Glomerular visceral epithelial cell (primary cell): ENCODE results near the gene LPCAT2.

Experiments
- DNase-seq: peaks from one replicate; pipeline ENCODE4 v3.0.0-alpha.2; 2016; ENCODE audit errors: extremely low spot score

The LPCAT2 gene

DNA sequence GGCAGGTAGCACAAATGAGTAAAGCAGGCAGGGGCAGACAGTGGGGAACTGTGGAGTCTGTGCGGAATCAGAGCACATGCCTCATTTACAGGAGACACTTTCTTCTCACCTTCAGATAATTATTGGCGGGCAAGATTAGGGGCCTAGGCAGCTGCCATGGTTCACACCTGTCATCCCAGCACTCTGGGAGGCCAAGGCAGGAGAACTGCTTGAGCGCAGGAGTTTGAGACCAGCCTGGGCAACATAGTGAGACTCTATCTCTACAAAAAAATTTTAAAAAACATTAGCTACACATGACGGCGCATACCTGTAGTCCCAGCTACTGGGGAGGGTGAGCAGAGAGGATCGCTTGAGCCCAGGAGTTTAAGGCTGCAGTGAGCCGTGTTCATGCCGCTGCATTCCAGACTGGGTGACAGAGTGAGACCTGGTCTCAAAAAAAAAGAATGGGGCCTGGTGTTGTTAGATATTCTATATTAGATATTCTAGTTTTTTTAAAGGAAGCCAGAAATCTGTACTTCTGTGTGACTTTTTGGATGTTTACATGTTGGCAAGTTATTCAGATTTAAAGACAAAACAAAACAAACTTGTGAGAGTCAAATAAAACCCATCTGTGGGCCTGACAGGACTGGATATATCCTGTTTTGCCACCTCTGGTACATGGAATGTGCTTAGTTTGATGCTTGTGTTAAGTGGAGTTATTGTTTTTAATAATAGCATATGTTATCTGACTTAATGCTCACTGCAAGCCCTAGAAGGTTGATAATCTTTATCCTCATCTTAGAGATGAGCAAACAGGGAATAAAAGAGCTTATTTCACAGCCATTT, 4.9 kb upstream of the LPCAT2 start:
- DNase-seq, result no peak

DNA sequence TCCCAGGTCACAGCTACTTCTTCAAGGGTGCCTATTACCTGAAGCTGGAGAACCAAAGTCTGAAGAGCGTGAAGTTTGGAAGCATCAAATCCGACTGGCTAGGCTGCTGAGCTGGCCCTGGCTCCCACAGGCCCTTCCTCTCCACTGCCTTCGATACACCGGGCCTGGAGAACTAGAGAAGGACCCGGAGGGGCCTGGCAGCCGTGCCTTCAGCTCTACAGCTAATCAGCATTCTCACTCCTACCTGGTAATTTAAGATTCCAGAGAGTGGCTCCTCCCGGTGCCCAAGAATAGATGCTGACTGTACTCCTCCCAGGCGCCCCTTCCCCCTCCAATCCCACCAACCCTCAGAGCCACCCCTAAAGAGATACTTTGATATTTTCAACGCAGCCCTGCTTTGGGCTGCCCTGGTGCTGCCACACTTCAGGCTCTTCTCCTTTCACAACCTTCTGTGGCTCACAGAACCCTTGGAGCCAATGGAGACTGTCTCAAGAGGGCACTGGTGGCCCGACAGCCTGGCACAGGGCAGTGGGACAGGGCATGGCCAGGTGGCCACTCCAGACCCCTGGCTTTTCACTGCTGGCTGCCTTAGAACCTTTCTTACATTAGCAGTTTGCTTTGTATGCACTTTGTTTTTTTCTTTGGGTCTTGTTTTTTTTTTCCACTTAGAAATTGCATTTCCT, 3.4 kb upstream of the LPCAT2 start:
- DNase-seq, result no peak

DNA sequence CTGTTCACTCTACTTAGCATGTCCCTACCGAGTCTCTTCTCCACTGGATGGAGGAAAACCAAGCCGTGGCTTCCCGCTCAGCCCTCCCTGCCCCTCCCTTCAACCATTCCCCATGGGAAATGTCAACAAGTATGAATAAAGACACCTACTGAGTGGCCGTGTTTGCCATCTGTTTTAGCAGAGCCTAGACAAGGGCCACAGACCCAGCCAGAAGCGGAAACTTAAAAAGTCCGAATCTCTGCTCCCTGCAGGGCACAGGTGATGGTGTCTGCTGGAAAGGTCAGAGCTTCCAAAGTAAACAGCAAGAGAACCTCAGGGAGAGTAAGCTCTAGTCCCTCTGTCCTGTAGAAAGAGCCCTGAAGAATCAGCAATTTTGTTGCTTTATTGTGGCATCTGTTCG, 2.8 kb upstream of the LPCAT2 start:
- DNase-seq, result no peak

DNA sequence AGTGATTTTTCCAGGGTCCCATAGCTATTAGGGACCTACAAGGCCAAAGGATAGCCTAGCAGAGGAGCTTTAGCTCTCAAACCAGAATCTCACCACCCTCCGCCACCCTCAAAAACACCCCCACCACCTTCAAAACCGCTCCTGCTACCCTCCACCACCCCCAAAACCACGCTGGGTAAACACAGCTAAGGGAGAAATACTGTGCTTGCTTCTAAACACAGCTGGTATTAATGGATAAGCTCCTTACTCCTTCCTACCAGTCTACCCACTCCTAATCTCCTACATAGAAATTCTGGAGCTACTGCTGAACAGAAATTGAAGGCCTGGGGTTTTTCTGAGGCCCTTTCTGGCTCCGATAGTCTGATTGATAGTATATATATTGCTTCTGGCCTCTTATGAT, 2.2 kb upstream of the LPCAT2 start:
- no peak for DNase-seq

DNA sequence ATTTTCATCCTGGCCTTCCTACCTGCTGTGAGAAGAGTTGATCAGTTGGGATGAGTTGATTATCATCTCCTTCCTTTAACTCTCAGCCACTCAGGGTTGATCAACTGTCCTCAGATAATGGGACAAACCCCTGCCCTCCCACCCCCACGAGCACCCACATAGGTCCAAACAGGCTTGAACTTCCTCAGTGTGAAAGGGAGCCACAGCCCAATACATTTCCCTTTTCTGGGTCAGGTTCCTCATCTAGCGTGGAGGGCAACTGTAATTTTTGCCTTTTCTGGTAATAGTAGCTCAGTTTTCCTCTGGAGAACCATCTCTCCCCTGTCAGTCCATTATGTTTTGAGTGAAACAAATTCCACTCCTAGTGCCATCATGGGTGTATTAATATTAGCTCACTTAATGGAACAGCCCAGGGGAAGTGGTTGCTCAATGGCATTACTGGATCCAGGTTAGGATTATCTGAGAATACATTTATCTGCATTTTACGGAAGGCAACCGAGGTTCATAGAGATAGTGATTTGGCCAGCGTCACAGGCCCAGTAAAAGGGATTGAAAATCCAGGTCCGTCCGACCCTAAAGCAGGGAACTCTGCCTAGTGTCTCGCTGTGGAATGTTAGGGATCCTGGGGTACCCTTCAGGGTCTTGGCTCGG, 476 bp upstream of the LPCAT2 start:
- no peak for DNase-seq

DNA sequence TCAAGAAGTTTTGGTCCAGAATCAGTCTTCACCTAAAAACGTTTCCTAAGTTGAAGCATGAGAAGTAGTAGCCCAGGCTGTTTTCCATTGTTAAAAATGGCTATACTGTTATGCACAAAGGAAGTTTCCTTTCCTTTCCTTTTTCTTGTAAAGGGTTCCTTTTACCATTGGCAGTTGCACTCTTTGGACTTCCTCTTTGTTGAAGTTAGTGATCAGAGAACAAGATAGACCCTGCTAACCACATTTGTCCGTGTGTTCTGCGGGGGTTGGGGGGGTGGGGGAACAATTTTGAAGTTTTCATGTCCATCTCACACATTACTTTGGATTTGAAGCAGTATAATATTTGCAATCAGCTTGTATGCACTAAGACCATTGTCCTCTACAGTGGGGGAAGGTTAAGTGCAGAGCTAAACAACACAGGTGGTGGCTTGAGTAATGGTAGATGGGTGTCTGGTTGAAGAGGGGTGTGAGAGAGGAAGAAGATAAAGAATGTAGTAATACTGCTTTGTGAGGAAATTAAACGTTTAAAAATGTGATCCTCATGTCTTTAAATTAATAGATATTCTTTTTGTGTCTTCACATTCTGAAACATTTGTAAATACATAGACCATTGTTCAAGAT, 1.4 kb downstream of the LPCAT2 start:
- no peak for DNase-seq

DNA sequence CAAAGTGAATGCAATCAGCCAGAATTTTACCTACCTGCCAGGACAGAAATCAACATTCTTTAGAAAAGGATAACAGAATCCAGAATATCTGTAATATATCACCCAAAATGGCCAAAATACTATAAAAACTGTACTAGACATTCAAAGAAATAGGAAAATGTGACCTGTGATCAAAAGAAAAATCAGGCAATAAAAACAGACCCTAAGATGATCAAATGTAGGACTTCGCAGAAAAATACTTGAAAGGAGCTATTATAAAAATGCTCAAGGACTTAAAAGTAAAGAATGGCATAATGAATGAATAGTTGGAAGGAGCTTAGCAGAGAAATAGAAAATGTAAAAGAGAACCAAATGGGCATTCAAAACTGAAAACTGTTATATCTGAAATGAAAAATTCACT, 4.1 kb downstream of the LPCAT2 start:
- no peak for DNase-seq

DNA sequence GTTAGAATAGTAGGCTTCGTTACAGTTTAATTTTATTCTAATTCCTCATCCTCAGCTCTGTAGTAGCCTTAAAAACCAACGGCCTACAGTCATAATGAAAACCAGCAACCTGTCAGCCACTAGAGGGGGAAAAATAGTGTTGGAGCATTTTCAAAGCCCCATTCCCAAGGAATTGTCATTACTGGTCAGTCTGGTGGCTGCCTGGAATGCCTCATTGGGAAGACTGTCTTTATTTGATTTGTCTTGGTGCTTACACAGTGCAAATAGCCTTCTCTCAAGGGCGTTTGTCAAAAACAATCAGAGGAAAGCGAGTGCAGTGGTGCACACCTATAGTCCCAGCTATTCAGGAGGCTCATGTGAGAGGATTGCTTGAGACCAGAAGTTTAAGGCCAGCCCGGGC, 4.7 kb downstream of the LPCAT2 start:
- DNase-seq, result no peak

DNA sequence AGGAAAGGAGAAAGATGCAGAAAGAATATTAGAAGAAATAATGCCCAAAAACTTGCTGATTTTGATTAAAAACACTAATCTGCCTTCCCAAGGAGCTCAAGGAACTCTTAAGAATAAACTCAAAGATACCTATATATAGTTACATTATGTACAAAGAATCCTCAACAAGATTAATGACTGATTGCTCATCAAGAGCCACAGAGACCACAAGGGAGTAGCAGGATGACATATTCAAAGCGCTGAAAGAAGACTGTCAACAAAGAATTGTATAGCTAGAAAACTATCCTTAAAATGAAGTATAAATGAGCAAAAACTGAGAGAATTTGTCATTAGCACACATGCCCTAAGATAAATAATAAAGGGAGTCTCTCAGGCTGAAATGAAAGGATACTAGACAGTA, 6.2 kb downstream of the LPCAT2 start:
- DNase-seq, result peak; percentile 47

DNA sequence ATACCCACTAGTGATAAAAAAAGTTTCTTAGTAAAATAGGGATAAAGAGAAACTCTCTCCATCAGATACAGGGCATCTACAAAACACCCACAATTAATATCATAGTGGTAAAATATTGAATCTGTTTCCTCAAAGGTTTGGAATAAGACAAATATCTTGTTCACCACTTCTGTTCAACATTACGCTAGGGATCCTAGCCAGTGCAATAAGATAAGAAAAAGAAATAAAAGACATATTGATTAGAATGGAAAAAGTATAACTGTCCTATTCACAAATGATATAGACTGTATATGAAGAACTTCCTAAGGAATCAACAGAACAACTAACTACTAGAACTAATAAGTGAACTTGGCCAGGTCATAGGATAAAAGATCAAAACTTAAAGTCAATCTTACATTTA, 12.9 kb downstream of the LPCAT2 start:
- no peak for DNase-seq

DNA sequence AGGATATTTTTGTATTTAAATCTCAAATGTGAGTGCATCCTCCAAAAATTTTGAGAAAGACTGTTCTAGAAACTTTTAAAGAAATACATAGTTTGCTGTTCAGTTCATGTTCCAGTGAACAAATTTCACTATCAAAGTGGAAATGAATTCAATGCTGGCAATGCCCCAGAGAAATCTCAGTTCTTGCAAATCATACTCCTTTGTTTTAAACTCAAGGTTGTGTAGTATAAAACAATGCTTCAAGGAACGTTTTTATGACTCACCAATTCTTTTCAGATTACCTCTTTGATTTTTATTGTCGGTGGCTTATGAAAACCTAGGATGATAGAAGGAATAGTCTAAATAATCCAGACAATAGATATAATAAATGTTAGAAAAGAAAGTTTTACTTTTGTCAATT, 17.6 kb downstream of the LPCAT2 start:
- DNase-seq, result no peak

DNA sequence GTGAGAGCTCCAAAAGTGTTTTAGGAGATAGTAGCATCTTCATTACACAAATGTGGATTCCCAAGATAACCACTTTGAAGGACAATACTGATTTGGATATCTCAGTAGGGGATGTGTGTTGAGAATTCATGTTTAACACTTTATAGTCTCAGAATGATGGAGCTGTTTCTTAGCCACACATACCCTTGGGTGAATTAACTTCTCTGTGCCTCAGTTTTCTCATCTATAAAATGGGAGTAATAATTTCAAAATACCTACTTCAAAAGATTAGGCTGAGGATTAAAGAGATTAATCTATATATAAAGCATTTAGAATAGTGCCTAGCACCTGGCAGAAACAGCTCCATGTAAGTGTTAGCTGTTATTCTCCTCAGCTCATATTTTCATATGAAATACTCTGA, 19.0 kb downstream of the LPCAT2 start:
- DNase-seq, result no peak

DNA sequence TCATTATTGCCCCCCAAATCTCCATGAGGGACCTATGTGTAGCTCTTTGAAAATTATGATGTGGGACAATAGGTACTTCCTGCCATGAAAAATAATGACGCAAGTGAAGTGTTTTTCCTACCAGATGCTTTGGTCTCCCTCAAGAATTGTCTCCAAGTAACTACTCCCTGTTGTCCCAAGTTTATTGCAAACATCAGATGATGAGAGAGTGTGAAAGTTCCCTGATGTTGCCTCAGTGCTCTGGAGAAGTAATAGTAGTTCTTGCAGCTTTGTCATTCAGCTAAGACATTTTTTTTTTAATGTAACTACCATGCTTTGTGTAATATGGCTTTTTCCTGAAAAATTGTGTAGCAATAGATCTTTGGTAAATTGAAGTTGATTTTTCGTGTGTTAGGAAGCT, 20.1 kb downstream of the LPCAT2 start:
- no peak for DNase-seq

DNA sequence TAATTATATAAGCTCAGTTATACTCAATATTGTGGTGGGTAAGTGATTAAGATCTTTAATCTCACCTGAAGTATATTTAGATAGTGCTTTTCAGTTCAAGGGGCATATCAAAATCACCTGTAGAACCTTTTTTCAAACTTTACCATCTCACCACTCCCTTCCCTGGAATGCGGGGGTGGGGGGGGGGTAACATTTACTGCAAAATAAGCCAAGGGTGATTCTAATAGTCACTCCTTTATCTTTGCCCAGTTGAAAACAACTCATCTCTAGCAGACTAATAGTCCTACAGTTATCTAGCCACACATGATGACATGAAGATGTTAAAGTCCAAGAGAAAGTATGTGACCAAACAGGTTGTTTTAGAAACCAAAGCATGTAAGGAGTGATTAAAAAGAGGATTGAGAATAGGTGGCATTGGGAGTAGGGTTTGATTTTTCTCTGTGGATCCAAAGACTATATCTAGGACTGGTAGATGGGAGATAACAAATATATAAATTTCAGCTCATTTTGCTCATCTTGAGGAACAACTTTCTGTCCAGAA, 21.5 kb downstream of the LPCAT2 start:
- DNase-seq, result no peak

DNA sequence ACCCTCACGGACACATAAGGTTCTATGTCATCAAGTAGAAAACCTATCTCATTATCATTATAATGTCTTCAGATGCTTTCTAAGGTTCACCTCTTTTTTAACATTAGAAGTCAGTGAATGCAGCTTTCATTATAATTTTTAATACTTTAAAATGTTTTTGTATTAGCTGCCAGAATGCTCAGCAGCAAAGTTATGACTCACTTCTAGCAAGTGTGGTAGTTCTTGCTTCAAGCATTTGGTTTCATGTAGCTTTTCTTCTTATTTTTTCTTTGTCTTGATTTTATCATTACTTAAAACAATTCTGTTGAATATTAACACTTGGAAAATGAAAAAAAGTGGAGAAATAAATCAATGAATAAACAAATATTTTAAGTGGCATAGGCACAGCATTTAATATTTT, 23.4 kb downstream of the LPCAT2 start:
- no peak for DNase-seq

DNA sequence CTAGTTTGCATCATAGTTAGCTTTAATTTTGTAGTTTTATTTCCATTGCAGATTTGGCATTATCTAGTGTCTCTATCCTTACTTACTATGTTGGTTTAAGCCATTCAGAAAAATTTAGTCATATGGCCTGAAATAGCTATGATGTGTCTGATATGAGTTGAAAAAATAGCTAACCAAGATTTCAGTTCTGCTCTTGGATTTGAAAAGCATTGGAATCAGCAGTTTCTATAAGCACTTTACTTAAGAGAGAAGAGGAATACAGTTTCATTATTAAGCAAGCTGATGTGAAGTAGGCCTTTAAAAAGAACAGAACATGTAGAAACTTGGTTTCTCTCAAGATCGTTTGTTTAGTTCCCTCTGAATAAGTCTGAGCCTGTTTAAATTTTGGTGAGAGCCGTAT, 25.9 kb downstream of the LPCAT2 start:
- DNase-seq, result no peak

DNA sequence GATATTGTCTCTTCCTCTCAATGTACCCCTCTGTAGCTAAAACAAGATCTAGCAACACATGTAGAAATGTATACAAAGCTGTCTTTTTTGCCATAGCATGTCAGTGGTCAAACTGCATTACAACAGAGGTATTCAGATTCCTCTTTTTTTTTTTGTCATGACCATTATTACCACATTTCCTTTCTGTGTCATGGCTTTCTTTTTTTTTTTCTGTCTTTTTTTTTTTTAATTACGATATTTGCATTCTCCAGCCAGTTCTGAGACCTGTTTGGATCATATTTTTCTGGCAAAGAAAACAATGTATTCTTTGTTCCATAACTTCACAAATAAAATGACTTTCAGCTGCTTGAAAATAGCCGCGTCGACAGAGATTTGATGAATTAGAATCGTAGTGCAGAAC, 30.2 kb downstream of the LPCAT2 start:
- no peak for DNase-seq

DNA sequence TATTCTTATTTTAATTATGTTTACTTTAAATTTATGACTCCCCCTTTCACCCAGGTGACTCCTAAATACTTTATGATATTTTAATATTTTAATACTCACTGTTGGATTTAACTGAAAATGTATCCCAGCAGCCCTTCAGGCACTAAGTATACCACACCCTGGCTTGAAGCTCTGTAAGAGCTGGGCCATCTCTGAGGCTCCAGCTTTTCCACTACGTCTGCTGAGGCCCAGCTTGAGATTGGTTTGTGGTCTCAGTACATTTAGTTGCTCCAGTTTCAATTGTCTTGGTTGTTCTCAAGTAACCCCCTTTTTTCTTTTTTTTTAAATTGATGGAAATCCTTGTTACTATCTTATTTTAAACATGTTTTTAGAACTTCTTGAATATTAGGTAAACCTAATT, 30.6 kb downstream of the LPCAT2 start:
- DNase-seq, result no peak

DNA sequence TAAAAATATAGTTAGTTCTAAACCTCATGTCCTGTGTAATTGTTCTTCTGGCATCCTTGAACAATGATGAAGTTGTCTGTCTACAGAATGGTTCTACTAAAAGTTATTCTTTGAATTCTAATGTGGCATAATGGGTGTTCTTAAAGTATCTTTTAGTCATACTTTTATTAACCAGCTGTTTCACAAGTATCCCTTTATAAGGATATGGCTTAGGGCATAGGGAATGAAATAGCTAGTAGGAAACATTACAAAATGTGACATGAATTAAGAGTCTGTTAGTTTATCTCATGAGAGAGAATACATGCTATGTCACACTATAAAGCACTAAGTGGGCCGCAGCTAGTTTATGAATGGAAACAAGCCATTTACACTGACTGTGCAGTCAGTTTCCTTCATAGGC, 31.3 kb downstream of the LPCAT2 start:
- no peak for DNase-seq

DNA sequence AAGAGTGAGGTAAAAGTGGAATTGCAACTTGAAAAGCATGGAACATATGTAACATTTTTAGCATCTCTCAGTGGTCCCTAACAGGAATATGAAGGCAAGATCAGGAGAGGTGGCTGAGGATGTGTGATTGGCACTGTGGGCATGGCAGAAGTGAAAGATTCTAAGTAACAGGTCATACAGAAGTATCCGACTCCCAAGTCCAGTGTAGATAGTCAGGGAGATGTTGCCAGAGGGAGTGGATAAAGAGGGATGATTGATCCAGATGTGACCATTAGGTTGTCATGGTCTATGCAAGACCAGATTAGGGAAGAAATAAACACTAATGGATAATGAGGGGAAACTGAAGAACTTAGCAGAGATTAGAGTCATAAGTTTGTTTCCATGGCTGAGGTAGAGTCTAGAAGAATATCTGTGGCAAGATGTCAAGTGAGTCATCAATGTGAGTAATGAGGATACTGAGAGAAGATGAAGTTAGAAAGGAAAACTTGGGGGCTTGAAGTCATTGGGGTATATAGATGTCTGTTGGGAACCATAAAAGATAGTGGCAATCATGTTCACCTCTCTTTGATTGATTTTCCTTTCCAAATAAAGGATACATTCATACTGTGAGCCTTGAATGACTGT, 33.7 kb downstream of the LPCAT2 start:
- DNase-seq, result peak; percentile 37

DNA sequence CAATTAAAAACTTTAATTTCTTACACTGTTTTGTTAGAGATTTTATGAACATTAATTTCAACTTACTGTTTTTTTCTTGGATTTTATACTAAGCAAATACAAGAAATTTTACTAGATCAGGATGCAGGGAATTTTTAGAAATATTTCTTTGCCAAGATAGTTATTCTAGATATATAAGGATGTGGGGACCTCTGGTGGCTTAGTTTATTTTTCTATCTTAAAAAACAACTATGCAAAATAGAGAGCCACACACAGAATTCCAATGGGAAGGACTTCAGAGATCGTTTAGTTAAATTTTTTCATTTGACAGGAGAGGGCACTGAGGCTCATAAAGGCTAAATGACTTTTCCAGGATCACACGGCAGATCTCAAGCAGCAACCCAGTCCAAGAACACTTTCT, 34.6 kb downstream of the LPCAT2 start:
- DNase-seq, result peak; percentile 33

DNA sequence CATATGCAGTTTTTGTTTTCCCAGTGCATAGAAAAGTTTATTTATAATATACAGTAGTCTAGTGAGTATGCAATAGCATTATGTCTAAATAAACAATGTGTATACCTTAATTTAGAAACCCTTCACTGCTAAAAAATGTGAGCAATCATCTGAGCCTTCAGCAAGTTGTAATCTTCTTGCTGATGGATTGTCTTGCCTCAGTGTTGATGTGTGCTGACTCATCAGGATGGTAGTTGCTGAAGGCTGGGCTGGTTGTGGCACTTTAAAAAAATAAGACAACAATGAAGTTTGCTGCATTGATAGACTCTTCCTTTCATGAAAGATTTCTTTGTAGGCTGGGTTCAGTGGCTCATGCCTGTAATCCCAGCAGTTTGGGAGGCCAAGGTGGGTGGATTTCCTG, 43.7 kb downstream of the LPCAT2 start:
- DNase-seq, result peak; percentile 24
